HepG2 (cell line): ENCODE data around the gene GALNT16. TPM values are rescaled to one million over a fixed set of nuclear protein-coding genes. Genes with fewer than 3 reads are reported as not detected.

Experiments used
- ASH2L ChIP-seq: fragments of 300-600, 200-600 bp; sonication (generic); IDR thresholded peaks from 2 replicates; pipeline ENCODE4 v1.7.0; 2017; ENCODE audit warnings: low read depth, mild to moderate bottlenecking, moderate library complexity, mixed read lengths, low read length; ENCODE audit not compliant: insufficient read length
- MIXL1 ChIP-seq: IDR thresholded peaks from 2 replicates; pipeline ENCODE4 v1.6.1; 2016
- RNF2 ChIP-seq: fragments of 450-650 bp; conservative IDR thresholded peaks from 2 replicates; pipeline ENCODE4 v1.6.1; 2016; ENCODE audit warnings: low read depth
- polyA plus RNA-seq, 8 experiments: library from polyadenylated mRNA; depleted of rRNA in 3 of 8; stranded (reverse) in 7 of 8; unstranded in 1 of 8; fragments of >200 nt; fragmentation: Illumina TruSeq in 4 of 8; extraction: Trizol in 4 of 8; gene quantifications; 2 replicates each; pipeline versions ENCODE4 v1.2.1 to v1.2.3, GENCODE V29; 2011 to 2016; ENCODE audit warnings: low read depth in 4 of 8, missing spikeins in 1 of 8, mixed read lengths in 1 of 8; ENCODE audit not compliant: insufficient read depth in 1 of 8
- total RNA-seq, 5 experiments: library from RNA; depleted of rRNA; stranded (reverse); fragments of >200 nt; fragmentation: Illumina TruSeq; extraction: Trizol; gene quantifications; 2 replicates each; pipeline ENCODE4 v1.2.3, GENCODE V29; 2016; ENCODE audit warnings: low read depth in 1 of 5

GALNT16 gene
- total and polyA plus RNA-seq, 2 of the 13 experiments (the other 11 are each of a cell fraction or from before 2014, with no cell fraction given), result 0.54 to 0.82 TPM

GRCh38 chr14:69405762-69406161, 145.8 kb downstream of the GALNT16 start (continued):
- TF ChIP-seq RNF2 (no peak), ASH2L (no peak), MIXL1 (CRISPR knock-in tag) (no peak)

Other genes with a start within 250 kb of the GALNT16 start
- 11.3 and 13.4 TPM in 2 replicates for gene DCAF5, start 107.0 kb upstream of the GALNT16 start, total RNA-seq (2016; rRNA removed; fragmentation: Illumina TruSeq; extraction: Trizol)
- gene DCAF5, start 107.0 kb upstream of the GALNT16 start, polyA plus RNA-seq (2011; rRNA removed), result 31.6 and 35.3 TPM in 2 replicates
- gene EXD2, start 68.7 kb upstream of the GALNT16 start, total RNA-seq (2016; rRNA removed; fragmentation: Illumina TruSeq; extraction: Trizol), result 8.8 and 15.1 TPM in 2 replicates
- 9.5 and 10.8 TPM in 2 replicates for gene EXD2, start 68.7 kb upstream of the GALNT16 start, polyA plus RNA-seq (2011; rRNA removed)
- 341 and 491 TPM in 2 replicates for gene ERH, start 138.1 kb downstream of the GALNT16 start, total RNA-seq (2016; rRNA removed; fragmentation: Illumina TruSeq; extraction: Trizol)
- gene ERH, start 138.1 kb downstream of the GALNT16 start, polyA plus RNA-seq (2011; rRNA removed), result 75.8 and 105 TPM in 2 replicates
- 63.8 and 69.5 TPM in 2 replicates for gene SLC39A9, start 138.5 kb downstream of the GALNT16 start, total RNA-seq (2016; rRNA removed; fragmentation: Illumina TruSeq; extraction: Trizol)
- gene SLC39A9, start 138.5 kb downstream of the GALNT16 start, polyA plus RNA-seq (2011; rRNA removed), result 45.5 and 46.6 TPM in 2 replicates
- gene PLEKHD1, start 224.6 kb downstream of the GALNT16 start, total RNA-seq (2016; rRNA removed; fragmentation: Illumina TruSeq; extraction: Trizol), result not detected in 2 replicates
- gene PLEKHD1, start 224.6 kb downstream of the GALNT16 start, polyA plus RNA-seq (2011; rRNA removed), result 0.01 and 0.03 TPM in 2 replicates